ENCODE measurements around the gene PIP5K1C. TPM values are rescaled to one million over a fixed set of nuclear protein-coding genes. Genes with fewer than 3 reads are reported as not detected.
A peak's percentile ranks its signal among the peaks of the same experiment; 100 is the strongest.
"Not testable (repeated sequence)": the region's sequence is repeated elsewhere in the genome, so short reads cannot be mapped to it uniquely, and the experiment has no call there.

Gene PIP5K1C
- total RNA-seq, 1 donor from 2014 or later = 26.5 TPM

DNA sequence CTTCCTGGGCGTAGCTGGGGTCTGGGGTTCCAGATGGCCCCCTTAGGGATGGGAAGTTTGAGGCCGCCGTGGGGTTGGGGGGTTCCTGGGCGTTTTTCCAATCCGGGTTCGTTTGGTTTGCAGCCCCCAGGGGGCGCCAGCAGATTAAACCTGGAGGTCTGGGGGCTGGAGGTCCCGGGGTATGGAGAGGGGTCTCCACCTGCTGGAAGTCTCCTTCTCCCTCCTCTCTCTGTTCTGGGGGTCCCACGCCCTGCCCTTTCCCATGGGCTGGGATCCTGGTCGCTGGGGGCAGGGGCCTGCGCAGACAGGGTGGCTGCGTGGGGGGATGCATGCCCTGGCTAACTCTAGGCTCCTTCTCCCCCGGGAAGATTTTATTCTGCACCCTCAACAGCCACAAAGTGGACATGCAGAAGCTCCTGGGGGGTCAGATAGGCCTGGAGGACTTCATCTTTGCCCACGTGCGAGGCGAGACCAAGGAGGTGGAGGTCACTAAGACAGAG is 114.1 kb downstream of the PIP5K1C start:
- Histone ChIP-seq H3K36me3 (ENCODE audit: control insufficient read depth, insufficient read depth, low read length) (no peaks in the 10 kb centered on the region), H3K4me3 (ENCODE audit: low read depth, low read length) (no peak overlapping the region)
- TF ChIP-seq, protein P1, sequence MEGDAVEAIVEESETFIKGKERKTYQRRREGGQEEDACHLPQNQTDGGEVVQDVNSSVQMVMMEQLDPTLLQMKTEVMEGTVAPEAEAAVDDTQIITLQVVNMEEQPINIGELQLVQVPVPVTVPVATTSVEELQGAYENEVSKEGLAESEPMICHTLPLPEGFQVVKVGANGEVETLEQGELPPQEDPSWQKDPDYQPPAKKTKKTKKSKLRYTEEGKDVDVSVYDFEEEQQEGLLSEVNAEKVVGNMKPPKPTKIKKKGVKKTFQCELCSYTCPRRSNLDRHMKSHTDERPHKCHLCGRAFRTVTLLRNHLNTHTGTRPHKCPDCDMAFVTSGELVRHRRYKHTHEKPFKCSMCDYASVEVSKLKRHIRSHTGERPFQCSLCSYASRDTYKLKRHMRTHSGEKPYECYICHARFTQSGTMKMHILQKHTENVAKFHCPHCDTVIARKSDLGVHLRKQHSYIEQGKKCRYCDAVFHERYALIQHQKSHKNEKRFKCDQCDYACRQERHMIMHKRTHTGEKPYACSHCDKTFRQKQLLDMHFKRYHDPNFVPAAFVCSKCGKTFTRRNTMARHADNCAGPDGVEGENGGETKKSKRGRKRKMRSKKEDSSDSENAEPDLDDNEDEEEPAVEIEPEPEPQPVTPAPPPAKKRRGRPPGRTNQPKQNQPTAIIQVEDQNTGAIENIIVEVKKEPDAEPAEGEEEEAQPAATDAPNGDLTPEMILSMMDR (IDR thresholded peaks at IDR 0.05; ENCODE audit: insufficient read depth, low read length, poor library complexity, severe bottlenecking) = peak; percentile 57

DNA sequence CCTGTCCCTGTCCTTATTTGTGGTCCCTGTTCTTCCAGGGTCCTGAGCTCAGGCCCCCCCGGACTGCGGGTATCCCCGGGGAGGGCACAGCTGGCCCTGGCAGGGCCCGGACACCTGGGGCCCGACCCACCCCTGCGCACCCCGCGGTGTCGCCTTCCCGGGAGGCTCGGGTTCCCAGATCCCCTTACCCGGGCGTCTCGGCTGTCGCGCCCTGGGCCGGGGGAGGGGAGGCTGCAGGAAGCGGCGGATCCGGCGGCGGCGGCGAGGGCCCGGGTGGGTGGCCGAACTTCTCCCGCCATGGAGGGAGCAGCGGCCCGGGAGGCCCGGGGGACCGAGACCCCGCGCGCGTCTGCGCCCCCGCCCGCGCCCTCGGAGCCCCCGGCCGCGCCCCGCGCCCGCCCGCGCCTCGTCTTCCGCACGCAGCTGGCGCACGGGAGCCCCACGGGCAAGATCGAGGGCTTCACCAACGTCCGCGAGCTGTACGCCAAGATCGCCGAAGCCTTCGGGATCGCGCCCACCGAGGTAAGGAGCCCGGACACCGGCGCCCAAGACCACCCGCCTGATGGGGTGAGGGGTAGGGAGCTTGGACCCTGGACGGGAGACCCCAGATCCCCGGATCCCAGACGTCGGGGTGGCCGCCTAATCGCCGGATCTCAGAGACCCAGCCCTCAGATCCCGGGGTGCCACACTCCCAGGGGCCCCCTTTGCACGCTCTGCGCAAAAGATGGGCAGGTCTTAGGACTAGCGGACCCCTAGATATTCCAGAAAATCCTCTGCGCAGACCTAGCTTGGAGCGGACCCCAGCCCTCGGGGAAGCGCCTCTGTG is 114.8 kb downstream of the PIP5K1C start, which contains the start of gene GIPC3:
Gene GIPC3, plus strand, starts transcription at position 178 of the 826 bp plus-strand sequence. Its CDS starts 120 bp downstream, at position 298.
- Histone ChIP-seq H3K4me3 (ENCODE audit: low read depth, low read length) (no peak within 1 kb of the TSS), H3K36me3 (ENCODE audit: control insufficient read depth, insufficient read depth, low read length) (no peaks in the 10 kb centered on the region), H3K27me3 (ENCODE audit: control insufficient read depth, insufficient read depth, low read length) (peaks cover 18% of the 10 kb centered on the region)
- no peak for DNase-seq (ENCODE audit: low read depth)
- TF ChIP-seq, protein P1 (IDR thresholded peaks at IDR 0.05; ENCODE audit: insufficient read depth, low read length, poor library complexity, severe bottlenecking) = no peak

More for the DNA sequence above, 114.1 kb downstream of the PIP5K1C start:
- peaks cover 18% of the 10 kb centered on the region for H3K27me3 ChIP-seq (ENCODE audit: control insufficient read depth, insufficient read depth, low read length)
- DNase-seq (ENCODE audit: low read depth) = no peak

DNA sequence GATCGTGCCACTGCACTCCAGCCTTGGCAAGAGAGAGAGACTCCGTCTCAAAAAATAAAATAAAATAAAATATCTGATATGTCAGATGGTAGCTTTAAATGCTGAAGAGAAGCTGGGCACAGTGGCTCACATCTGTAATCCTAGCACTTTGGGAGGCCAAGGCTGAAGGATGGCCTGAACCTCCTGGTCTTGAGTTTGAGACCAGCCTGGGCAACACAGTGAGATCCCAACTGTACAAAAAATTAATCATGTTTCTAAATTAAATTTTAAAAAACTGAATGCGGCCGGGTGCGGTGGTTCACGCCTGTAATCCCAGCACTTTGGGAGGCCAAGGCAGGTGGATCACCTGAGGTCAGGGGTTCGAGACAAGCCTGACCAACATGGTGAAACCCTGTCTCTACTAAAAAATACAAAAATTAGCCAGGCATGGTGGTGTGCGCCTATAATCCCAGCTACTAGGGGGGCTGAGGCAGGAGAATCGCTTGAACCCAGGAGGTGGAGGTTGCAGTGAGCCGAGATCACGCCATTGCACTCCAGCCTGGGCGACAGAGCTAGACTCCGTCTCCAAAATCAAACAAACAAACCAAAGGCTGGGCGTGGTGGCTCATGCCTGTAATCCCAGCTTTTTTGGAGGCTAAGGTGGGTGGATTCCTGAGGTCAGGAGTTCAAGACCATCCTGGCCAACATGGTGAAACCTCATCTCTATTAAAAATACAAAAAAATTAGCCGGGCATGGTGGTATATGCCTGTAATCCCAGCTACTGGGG is 116.0 kb downstream of the PIP5K1C start:
- H3K36me3 ChIP-seq (ENCODE audit: control insufficient read depth, insufficient read depth, low read length); H3K4me3 ChIP-seq (ENCODE audit: low read depth, low read length); DNase-seq (ENCODE audit: low read depth): not testable (repeated sequence)
- H3K27me3 ChIP-seq (ENCODE audit: control insufficient read depth, insufficient read depth, low read length) = peaks cover 18% of the 10 kb centered on the region

DNA sequence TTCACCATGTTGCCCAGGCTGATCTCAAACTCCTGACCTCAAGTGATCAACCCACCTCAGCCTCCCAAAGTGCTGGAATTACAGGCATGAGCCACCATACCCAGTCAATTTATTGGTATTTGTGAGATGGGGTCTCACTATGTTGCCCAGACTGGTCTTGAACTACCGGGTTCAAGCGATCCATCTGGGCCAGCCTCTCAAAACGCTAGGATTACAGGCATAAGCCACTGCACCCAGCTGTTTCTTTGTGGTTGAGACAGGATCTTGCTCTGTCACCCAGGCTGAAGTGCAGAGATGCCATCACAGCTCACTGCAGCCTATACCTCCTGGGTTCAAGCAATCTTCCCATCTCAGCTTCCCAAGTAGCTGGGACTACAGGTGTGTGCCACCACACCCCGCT is 118.5 kb downstream of the PIP5K1C start:
- H3K27me3 ChIP-seq (ENCODE audit: control insufficient read depth, insufficient read depth, low read length) = peaks cover 18% of the 10 kb centered on the region
- DNase-seq (ENCODE audit: low read depth); H3K36me3 ChIP-seq (ENCODE audit: control insufficient read depth, insufficient read depth, low read length); H3K4me3 ChIP-seq (ENCODE audit: low read depth, low read length): not testable (repeated sequence)

Other genes with a start within 250 kb of the PIP5K1C start
- 8.1 and 14.7 TPM in 2 replicates for gene SMIM24, start 219.9 kb downstream of the PIP5K1C start, total RNA-seq
- 0.62 and 1.2 TPM in 2 replicates for gene SMIM44, start 217.0 kb downstream of the PIP5K1C start, total RNA-seq
- 32.9 and 33.0 TPM in 2 replicates for gene DOHH, start 199.8 kb downstream of the PIP5K1C start, total RNA-seq
- 51.9 and 57.6 TPM in 2 replicates for gene FZR1, start 194.2 kb downstream of the PIP5K1C start, total RNA-seq
- gene TEKTIP1, start 161.3 kb downstream of the PIP5K1C start, total RNA-seq = not detected in 2 replicates
- gene MFSD12, start 142.9 kb downstream of the PIP5K1C start, total RNA-seq = 154 and 222 TPM in 2 replicates
- gene HMG20B, start 127.5 kb downstream of the PIP5K1C start, total RNA-seq = 77.8 and 84.5 TPM in 2 replicates
- 0.21 TPM in 1 of 2 replicates, not detected in the other for gene GIPC3, start 115.0 kb downstream of the PIP5K1C start, total RNA-seq
- gene TBXA2R, start 93.6 kb downstream of the PIP5K1C start, total RNA-seq = 0.04 and 0.21 TPM in 2 replicates
- gene CACTIN, start 73.7 kb downstream of the PIP5K1C start, total RNA-seq = 46.6 and 48.7 TPM in 2 replicates
- 1.7 and 7.8 TPM in 2 replicates for gene TJP3, start 7.9 kb upstream of the PIP5K1C start, total RNA-seq
- 39.7 and 50.5 TPM in 2 replicates for gene APBA3, start 61.2 kb upstream of the PIP5K1C start, total RNA-seq
- 48.4 and 120 TPM in 2 replicates for gene MRPL54, start 62.2 kb upstream of the PIP5K1C start, total RNA-seq
- not detected in 2 replicates for gene RAX2, start 71.8 kb upstream of the PIP5K1C start, total RNA-seq
- 0.50 and 1.2 TPM in 2 replicates for gene MATK, start 85.9 kb upstream of the PIP5K1C start, total RNA-seq
- 0.17 TPM in 1 of 2 replicates, not detected in the other for gene ZFR2, start 168.6 kb upstream of the PIP5K1C start, total RNA-seq
- gene ATCAY, start 180.2 kb upstream of the PIP5K1C start, total RNA-seq = 0.14 TPM in 1 of 2 replicates, not detected in the other
- gene NMRK2, start 232.6 kb upstream of the PIP5K1C start, total RNA-seq = not detected in 2 replicates

Measured in kidney epithelial cell (primary cell).